Endothelial cell (in vitro differentiated cells): Measurements from ENCODE around the gene CRTC1. TPM values are rescaled to one million over a fixed set of nuclear protein-coding genes. Genes with fewer than 3 reads are reported as not detected.

Source experiments
- DNase-seq: peaks from one replicate; pipeline ENCODE4 v3.0.0; 2021; ENCODE audit warnings: low spot score
- H3K27ac Mint-ChIP-seq: one replicate; pipeline ENCODE4 v1.8.0; 2021; ENCODE audit warnings: mixed read lengths, inconsistent platforms; ENCODE audit not compliant: unreplicated experiment
- H3K27me3 Mint-ChIP-seq: one replicate; pipeline ENCODE4 v1.8.0; 2021; ENCODE audit warnings: mild to moderate bottlenecking, moderate library complexity, mixed read lengths, inconsistent platforms; ENCODE audit not compliant: unreplicated experiment
- H3K36me3 Mint-ChIP-seq: one replicate; pipeline ENCODE4 v1.8.0; 2021; ENCODE audit warnings: mild to moderate bottlenecking, low read depth, mixed read lengths, inconsistent platforms; ENCODE audit not compliant: unreplicated experiment
- H3K4me1 Mint-ChIP-seq: one replicate; pipeline ENCODE4 v1.8.0; 2021; ENCODE audit warnings: mild to moderate bottlenecking, mixed read lengths, inconsistent platforms; ENCODE audit not compliant: unreplicated experiment
- H3K4me3 Mint-ChIP-seq: one replicate; pipeline ENCODE4 v1.8.0; 2021; ENCODE audit warnings: mild to moderate bottlenecking, mixed read lengths, inconsistent platforms; ENCODE audit not compliant: unreplicated experiment
- H3K9me3 Mint-ChIP-seq: one replicate; pipeline ENCODE4 v1.8.0; 2021; ENCODE audit warnings: mixed read lengths, inconsistent platforms; ENCODE audit not compliant: unreplicated experiment
- CTCF ChIP-seq: fragments of 200-600 bp; sonication (generic); IDR thresholded peaks from one replicate; pipeline ENCODE4 v1.5.0; 2021; ENCODE audit warnings: antibody characterized with exemption; ENCODE audit not compliant: unreplicated experiment
- total RNA-seq: library from RNA; stranded (reverse); fragmentation: NEBNext Ultra II Directional; extraction: Animal tissue kit (Norgen Biotek cat#: 25700); gene quantifications from one replicate; pipeline ENCODE4 v1.2.1, GENCODE V29; 2021; ENCODE audit not compliant: unreplicated experiment

Gene CRTC1
- total RNA-seq, 1 donor from 2014 or later = 17.5 TPM

- TF ChIP-seq CTCF = no peak
- peak overlapping the region; percentile 85 for H3K4me3 Mint-ChIP-seq
These were observed 722 bp upstream of the CRTC1 start for GRCh38 chr19:18682807-18683108.

GRCh38 chr19:18683958-18684641 is 620 bp downstream of the CRTC1 start:
- no peaks in the 10 kb centered on the region for H3K27me3 Mint-ChIP-seq
- H3K4me1 Mint-ChIP-seq = peaks cover 4% of the 10 kb centered on the region
- H3K27ac Mint-ChIP-seq = no peak overlapping the region
- no peak for DNase-seq
- H3K4me3 Mint-ChIP-seq = peak overlapping the region; percentile 56
- no peaks in the 10 kb centered on the region for H3K36me3 Mint-ChIP-seq
- H3K9me3 Mint-ChIP-seq = no peaks in the 10 kb centered on the region
- TF ChIP-seq CTCF = no peak

More at GRCh38 chr19:18682807-18683108, 722 bp upstream of the CRTC1 start:
- H3K4me1 Mint-ChIP-seq = peaks cover 9% of the 10 kb centered on the region
- H3K36me3 Mint-ChIP-seq = no peaks in the 10 kb centered on the region
- DNase-seq = no peak
- peak overlapping the region; percentile 57 for H3K27ac Mint-ChIP-seq
- no peaks in the 10 kb centered on the region for H3K9me3 Mint-ChIP-seq
- peaks cover 2% of the 10 kb centered on the region for H3K27me3 Mint-ChIP-seq

DNA sequence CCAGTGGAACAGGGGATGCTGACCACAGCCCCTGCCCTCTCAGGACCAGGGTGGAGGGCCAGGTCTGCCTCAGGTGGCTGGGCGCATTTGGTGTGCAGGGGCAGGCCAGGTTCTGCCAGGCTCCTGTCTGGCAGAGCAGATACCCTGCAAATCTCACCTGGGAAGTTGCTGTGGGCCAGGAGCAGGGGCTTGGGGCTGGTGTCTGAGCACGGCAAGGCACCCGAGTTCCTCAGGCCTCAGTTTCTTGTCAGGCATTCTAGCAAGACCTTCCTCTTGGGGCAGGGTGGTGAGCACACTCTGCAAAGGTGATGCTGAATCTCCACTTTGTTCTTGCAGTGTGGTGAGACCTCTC is 1.1 kb downstream of the CRTC1 start:
- TF ChIP-seq CTCF = no peak
- DNase-seq = no peak
- Mint-ChIP-seq H3K27me3 (peaks cover 1% of the 10 kb centered on the region), H3K27ac (no peak overlapping the region), H3K36me3 (no peaks in the 10 kb centered on the region), H3K9me3 (no peaks in the 10 kb centered on the region), H3K4me1 (peaks cover 4% of the 10 kb centered on the region), H3K4me3 (peak overlapping the region; percentile 73)

DNA sequence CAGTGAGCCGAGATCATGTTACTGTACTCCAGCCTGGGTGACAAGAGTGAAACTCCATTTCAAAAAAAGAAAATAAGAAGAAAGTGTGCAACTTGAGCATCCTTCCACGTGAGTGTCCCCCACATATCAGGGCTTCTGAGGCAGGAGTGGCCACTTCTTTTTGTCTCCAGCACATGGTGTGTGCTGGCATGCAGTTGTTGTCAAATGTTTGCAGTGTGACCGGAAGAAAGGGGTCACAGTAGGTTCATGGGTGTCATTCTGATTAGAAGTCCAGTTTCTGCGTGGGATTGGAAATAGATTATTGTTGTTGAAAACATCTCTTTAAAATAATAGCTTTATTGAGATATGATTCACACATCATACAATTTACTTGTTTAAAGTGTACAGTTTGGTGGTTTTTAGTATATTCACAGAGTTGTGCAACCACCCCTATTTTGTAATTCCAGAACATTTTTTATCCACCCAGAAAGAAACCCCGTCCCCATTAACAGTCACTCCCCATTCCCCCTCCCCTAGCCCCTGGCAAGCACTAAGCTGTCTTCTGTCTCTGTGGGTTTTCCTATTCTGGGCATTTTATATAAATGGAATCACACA is 2.2 kb downstream of the CRTC1 start:
- TF ChIP-seq CTCF = no peak
- no peak overlapping the region for H3K27ac Mint-ChIP-seq
- DNase-seq = no peak

DNA sequence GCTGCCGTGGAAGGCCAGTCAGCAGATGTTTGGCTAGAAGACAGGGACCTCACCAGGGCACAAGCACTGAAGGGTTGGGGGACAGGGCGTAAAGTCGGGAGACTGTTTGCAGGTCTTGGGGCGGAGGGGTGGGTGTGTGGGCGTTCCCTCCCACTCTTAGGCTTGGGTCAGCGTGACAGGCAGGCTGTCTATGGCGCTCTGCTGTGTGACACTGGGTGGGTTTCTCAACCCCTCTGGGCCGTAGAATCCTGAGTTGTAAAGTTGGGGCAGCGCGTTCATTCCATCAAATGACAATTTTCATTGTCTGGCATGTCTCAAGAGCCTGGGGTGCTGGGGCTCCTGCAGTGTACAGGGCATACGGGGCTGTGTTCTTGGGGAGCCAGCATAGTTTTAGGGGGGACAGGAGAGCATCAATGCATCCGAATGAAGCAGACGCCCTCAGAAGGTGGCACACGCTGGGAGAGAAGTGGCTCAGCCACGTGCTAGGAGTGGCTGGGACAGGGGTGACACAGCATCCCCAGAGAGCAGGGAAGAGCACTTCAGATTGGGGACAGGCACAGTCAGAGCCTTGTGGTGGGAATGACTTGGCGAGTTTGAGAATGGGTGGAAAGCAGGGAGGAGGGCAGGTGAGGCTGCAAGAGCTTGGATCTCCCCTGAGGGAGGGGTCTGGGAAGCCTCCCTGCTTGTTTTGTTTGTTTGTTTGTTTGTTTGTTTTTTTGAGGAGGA is 4.4 kb downstream of the CRTC1 start:
- no peak for TF ChIP-seq CTCF
- Mint-ChIP-seq H3K4me3 (peak overlapping the region; percentile 33), H3K4me1 (peaks cover 3% of the 10 kb centered on the region), H3K27me3 (peaks cover 5% of the 10 kb centered on the region), H3K9me3 (no peaks in the 10 kb centered on the region), H3K27ac (no peak overlapping the region), H3K36me3 (no peaks in the 10 kb centered on the region)
- DNase-seq = no peak

More for the DNA sequence above, 2.2 kb downstream of the CRTC1 start:
- no peaks in the 10 kb centered on the region for H3K9me3 Mint-ChIP-seq
- H3K36me3 Mint-ChIP-seq = no peaks in the 10 kb centered on the region
- H3K4me3 Mint-ChIP-seq = no peak overlapping the region
- peaks cover 4% of the 10 kb centered on the region for H3K4me1 Mint-ChIP-seq
- H3K27me3 Mint-ChIP-seq = peaks cover 3% of the 10 kb centered on the region
